Superior temporal gyrus (tissue), 1 donor: ENCODE data around the gene PAQR4.

Source experiments
- DNase-seq: peaks from one replicate; pipeline ENCODE4 v3.0.0-alpha.2; 2016; ENCODE audit errors: extremely low spot score

PAQR4 gene

GRCh38 chr16:2980227-2981176, 11.4 kb downstream of the PAQR4 start, which contains the start of gene PKMYT1:
PKMYT1 (minus strand) TSS chr16:2980446; CDS start chr16:2979657, 789 bp downstream.
- DNase-seq = peak; percentile 89

DNA sequence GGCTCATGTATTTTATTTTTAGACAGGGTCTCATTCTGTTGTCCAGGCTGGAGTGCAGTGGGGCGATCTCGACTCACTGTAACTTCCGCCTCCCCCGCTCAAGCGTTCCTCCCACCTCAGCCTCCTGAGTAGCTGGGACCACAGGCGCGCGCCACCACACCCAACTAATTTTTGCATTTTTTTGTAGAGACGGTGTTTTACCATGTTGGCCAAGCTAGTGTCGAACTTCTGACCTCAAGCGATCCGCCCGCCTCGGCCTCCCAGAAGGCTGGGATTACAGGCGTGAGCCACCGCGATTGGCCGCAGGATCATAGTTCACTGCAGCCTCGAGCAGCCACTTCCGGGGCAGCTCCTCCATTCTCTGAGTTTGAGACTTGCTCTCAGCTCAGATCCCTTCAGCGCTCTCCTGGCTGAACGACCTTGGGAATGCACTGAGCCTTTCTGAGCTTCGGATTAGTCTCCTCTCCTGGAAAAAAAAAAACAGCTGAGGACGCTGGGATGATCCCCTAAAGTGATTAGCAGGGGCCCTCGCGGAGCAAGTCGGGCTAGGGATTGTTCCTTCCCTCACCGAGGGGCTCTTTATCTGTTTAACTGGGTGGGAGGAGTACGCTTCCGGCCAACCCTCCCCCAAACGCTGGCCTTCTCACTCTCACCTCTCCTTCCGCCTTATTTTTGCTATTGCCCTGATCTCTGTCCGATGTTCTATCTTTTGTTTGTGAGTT, 12.2 kb downstream of the PAQR4 start:
- DNase-seq = no peak

DNA sequence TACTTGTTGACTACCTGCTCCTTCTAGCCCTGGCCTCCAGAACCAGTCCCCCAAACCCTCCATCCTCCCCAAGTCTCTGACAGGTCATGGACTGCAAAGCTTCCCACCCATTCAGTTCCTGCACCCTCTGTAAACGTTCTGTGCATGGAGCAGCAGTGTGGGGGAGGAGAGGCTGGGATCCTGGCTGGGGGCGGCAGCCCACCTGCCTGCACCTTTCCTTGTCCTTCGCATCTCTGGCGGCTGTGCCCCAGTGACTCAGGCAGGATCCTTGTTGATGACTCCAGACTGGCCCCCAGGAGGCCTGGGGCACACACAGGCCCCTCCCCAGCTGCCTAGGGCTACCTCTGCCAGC, 12.7 kb downstream of the PAQR4 start:
- DNase-seq = no peak

DNA sequence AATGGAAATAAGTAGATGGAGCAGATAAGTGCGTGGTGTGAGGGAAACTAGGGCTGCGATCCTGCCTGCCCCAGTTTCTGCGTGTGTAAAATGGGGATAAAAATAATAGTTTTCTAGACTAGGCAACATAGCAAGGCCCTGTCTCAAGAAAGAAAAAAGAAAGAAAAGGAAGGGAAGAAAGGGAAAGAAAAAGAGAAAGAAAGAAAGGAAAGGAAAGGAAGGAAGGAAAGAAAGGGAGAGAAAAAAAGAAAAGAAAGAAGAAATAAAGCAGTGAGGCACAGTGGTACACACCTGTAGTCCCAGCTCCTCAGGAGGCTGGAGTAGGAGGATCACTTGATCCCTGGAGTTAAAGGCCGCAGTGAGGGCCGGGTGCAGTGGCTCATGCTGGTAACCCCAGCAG, 13.3 kb downstream of the PAQR4 start:
- no peak for DNase-seq

- DNase-seq = peak; percentile 77
Observed at GRCh38 chr16:2983706-2984136, 14.6 kb downstream of the PAQR4 start.

- no peak for DNase-seq
Observed at GRCh38 chr16:2985462-2985861, 16.3 kb downstream of the PAQR4 start.

DNA sequence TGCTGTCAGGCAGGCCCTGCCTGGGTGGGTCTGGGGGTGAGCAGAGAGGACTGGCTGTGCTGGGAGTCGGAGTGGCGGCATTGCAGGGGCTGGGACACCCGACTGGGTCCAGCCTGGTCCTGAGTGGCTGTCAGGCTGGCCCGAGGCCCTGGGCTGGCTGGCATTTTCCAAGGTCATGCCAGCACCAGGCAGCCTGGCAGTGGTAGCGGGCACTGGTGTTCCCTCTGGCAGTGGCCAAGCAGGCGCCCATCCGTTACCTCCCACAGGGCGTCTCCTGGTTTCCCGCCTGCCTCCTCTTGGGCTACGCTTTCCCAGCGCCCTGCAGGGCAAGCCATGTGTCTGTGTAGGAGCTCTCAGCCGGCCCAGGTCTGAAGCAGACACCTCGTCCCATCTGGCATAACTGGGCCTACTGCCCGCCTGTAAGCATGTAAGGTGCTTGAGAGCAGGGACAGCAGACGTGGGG, 16.8 kb downstream of the PAQR4 start:
- no peak for DNase-seq

DNA sequence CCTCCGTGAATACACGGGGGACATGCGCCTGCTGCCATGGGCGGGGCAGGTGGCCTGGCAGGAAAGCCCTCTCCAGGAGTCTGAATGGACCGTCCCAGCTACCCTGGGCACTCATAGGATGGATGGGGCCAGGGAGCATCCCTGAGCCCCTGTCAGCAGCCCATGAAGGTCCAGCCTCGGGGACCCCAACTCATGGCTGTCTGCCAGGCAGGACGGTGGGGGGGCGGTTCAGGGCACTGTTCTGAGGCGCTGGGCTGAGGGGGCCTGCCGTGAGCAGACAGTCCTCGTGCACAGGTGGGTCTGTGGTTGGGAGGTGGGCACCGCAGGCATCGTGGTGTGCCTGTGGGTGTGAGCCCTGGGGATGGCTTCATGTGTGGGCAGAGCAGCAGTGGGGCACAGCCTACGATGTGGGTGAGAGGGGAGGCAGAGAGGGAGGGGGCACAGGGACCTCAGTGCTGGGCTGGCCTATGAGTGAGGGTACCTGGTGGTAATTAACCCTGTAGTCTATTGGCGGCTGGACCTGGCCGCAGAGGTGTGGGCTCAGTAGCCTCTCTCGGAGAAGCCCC, 17.6 kb downstream of the PAQR4 start:
- no peak for DNase-seq

DNA sequence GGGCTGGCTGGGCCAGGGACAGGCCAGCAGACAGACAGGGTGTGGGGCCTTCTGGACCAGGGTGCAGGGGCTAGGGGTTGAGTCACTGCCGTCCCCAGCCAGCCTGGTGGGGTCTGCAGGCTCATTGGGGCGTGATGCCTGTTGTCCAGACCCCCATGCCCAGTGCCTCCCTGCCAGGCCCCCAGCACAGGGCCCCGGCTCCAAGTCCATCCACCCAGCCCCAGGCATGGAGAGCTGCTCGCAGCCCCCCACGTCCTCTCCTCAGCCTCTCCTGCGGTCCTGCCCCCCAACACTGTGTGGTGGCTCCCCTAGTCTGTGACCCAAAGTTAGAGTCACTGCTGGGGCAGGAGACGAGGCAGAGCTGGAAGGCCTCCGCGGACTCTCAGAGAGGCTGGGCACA, 18.1 kb downstream of the PAQR4 start:
- DNase-seq = no peak

DNA sequence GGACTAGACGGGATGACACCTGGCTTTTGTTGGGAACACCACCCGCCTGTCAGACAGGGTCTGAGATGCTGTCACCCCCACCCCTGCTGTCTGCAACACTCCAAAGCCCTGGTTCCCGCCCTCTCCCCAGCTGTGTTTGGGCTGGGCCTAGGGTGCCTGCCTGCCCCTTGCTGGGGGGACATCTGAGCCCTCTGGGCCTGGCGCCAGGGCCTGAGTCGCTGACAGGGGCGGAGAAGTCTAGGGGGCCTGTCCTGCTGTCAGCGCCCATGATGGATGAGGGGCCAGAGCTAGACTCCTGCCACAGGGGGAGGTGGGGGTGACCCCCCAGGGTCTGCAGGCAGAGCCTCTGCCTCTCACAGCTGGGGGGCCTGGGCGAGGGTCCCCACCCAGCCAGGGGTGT, 18.7 kb downstream of the PAQR4 start:
- no peak for DNase-seq

DNA sequence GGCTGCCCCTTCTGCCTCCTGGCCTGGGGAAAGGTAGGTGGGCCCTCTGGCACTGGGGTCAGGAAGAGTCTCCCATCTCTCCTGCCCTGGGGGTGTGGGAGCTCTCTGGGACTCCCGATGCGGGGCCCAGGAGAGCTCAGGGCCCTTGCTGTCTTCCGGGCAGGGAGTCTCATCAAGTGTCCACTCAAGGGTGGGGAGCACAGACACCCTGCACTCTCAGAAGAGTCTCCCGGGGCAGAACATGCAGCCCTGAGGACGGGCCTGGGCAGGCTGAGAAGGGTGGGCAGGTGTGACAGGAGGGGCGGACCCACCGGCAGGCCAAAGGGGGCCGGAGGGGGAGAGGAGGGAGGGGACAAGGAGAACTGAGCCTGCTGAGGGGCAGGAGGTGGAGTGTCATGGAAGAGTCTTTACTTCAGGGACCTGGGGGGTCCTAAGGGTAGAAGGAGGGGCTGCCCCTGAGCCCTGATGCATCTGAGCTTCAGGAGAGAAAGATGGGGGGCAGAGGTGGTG, 19.5 kb downstream of the PAQR4 start:
- no peak for DNase-seq

GRCh38 chr16:2990891-2991290, 21.7 kb downstream of the PAQR4 start:
- DNase-seq = no peak

DNA sequence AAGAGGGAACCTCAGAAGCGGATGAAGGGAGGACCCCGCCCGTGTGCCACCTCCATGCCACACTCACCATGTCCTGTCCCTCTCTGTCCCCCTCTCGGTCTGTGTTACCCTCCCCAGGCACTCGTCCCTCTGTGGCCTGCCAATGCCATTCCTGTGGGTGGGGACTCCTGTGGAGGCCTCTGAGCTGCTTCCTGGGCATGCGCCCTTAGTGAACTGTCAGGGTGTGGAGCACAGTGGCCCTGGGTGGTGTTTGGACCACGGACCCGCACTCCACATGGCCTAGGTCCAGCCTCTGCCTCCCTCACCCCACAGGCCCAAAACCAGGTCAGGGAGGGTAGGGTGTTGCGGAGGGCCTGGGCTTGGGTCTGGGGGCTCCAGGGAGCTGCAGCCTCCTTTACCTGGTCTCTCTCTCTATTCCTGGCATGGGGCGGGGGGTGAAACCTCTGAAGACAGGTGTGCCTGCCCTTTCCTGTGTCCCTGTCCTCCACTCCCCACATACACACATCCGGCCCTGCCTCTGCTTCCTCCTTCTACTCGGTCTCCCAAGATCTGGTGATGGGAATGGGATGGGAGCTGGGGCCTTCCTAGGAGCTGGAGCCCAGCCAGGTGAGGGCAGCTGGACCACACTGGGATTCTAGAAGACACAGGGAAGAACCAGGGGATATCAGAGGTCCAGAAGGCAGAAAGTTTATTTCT, 22.6 kb downstream of the PAQR4 start:
- no peak for DNase-seq

- no peak for DNase-seq
Observed at GRCh38 chr16:2992383-2993081, 23.4 kb downstream of the PAQR4 start.

GRCh38 chr16:2996298-2996697, 27.1 kb downstream of the PAQR4 start:
- DNase-seq = no peak

GRCh38 chr16:2999929-3000328, 30.8 kb downstream of the PAQR4 start:
- no peak for DNase-seq

GRCh38 chr16:3000540-3000939, 31.4 kb downstream of the PAQR4 start:
- DNase-seq = no peak

DNA sequence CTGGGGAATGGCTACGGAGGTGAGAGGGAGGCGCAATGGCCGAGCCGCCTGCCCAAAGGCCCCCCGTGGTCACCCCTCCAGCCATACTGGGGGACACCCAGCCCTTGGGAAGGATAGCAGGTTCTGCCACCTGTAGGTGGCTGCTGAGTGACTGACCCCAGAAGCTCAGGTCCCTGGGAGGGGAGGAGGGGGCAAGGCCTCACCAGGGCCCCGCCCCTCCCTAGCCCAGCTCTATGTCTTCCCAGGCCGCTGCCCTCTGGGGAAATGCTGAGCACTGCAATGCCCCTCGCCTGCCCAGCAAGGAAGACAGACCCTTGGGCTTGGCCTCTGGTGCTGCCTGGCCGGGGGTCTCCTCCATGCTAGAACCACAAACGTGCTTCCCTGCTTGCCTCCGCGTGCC, 32.2 kb downstream of the PAQR4 start:
- DNase-seq = no peak

- peak; percentile 99 for DNase-seq
Observed at GRCh38 chr16:3003582-3004270, 34.6 kb downstream of the PAQR4 start.

DNA sequence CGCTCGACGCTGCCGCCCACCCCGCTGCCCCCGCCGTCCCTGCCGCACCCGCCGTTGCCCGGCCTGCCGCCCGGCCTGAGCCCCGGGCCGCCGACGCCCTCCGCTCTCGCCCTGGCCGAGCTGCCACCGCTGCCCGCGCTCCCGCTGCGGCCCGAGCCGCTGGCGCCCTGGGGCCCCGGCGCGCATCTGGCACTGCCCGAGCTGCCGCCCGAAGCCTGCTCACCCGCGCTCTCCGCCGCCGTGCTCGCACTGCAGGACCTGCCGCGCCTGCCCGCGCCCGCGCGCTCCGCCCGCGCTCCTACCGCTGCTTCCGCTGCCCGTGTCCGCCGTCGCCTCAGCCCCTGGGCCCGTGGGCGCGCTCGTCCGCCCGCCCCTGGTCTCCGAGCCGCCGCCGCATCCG, 35.2 kb downstream of the PAQR4 start:
- DNase-seq = no peak
